Measurements from ENCODE around the gene ABI3BP. TPM values are rescaled to one million over a fixed set of nuclear protein-coding genes. Genes with fewer than 3 reads are reported as not detected.

Gene ABI3BP
- total and polyA plus RNA-seq, 4 donors: 21.9 to 87.5 (median 59.9) TPM

DNA sequence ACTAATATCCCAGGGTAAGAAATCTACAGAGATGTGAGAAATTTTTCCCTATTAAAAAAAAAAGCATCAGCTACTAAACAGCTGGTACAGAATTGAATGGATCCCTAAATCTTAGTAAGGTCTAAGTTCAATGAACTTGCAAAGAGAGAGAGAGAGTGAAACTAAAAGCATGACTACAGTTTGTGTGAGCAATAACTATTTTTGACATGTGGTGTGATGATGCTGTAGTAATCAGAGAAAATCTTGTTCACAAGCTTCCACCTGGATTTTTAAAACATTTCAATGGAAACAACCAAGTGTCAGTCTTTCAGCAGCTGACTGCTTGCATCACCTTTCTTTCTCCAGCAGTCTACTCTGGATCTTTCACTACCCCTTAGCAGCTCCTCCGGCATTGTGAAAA is 45.2 kb upstream of the ABI3BP start:
- Histone ChIP-seq H3K4me1 (ENCODE audit: control insufficient read depth in 5 of 5, insufficient read depth in 5 of 5, low read length in 5 of 5) (peaks cover 0 to 5% (median 0%) of the 10 kb centered on the region in 5 donors), H3K4me3 (no peak overlapping the region), H3K36me3 (ENCODE audit: control insufficient read depth in 4 of 4, insufficient read depth in 4 of 4, low read length in 4 of 4) (no peaks in the 10 kb centered on the region), H3K27ac (ENCODE audit: low read depth in 1 of 2, low read length in 1 of 2) (no peak overlapping the region), H3K9me3 (ENCODE audit: control insufficient read depth in 4 of 4, insufficient read depth in 3 of 4, low read length in 3 of 4) (no peaks in the 10 kb centered on the region), H3K27me3 (ENCODE audit: control insufficient read depth in 3 of 3, insufficient read depth in 3 of 3, low read length in 2 of 3) (no peaks in the 10 kb centered on the region), H3K9ac (ENCODE audit: insufficient read depth in 1 of 2, low read length in 2 of 2) (no peak overlapping the region)
- TF ChIP-seq, protein P1, sequence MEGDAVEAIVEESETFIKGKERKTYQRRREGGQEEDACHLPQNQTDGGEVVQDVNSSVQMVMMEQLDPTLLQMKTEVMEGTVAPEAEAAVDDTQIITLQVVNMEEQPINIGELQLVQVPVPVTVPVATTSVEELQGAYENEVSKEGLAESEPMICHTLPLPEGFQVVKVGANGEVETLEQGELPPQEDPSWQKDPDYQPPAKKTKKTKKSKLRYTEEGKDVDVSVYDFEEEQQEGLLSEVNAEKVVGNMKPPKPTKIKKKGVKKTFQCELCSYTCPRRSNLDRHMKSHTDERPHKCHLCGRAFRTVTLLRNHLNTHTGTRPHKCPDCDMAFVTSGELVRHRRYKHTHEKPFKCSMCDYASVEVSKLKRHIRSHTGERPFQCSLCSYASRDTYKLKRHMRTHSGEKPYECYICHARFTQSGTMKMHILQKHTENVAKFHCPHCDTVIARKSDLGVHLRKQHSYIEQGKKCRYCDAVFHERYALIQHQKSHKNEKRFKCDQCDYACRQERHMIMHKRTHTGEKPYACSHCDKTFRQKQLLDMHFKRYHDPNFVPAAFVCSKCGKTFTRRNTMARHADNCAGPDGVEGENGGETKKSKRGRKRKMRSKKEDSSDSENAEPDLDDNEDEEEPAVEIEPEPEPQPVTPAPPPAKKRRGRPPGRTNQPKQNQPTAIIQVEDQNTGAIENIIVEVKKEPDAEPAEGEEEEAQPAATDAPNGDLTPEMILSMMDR (IDR thresholded peaks at IDR 0.05; ENCODE audit: control extremely low read depth, extremely low read depth): no peak
- 97% methylated on average over 1 of the region's 1 CpG for WGBS, 2 donors
- no peak for DNase-seq
- ATAC-seq (ENCODE audit: insufficient read depth, low FRiP score): no peak

- H3K27ac ChIP-seq (ENCODE audit: low read depth in 1 of 2, low read length in 1 of 2): no peak overlapping the region
- no peaks in the 10 kb centered on the region for H3K27me3 ChIP-seq (ENCODE audit: control insufficient read depth in 3 of 3, insufficient read depth in 3 of 3, low read length in 2 of 3)
- no peak for ATAC-seq (ENCODE audit: insufficient read depth, low FRiP score)
- WGBS, 2 donors: 83 to 97% methylated on average over 5 of the region's 5 CpGs
- no peak overlapping the region for H3K9ac ChIP-seq (ENCODE audit: insufficient read depth in 1 of 2, low read length in 2 of 2)
- no peak overlapping the region for H3K4me3 ChIP-seq
- peaks cover 0 to 5% (median 0%) of the 10 kb centered on the region in 5 donors for H3K4me1 ChIP-seq (ENCODE audit: control insufficient read depth in 5 of 5, insufficient read depth in 5 of 5, low read length in 5 of 5)
- no peaks in the 10 kb centered on the region for H3K9me3 ChIP-seq (ENCODE audit: control insufficient read depth in 4 of 4, insufficient read depth in 3 of 4, low read length in 3 of 4)
- DNase-seq: no peak
- H3K36me3 ChIP-seq (ENCODE audit: control insufficient read depth in 4 of 4, insufficient read depth in 4 of 4, low read length in 4 of 4): no peaks in the 10 kb centered on the region
- TF ChIP-seq, protein P1 (IDR thresholded peaks at IDR 0.05; ENCODE audit: control extremely low read depth, extremely low read depth): no peak
Observed at GRCh38 chr3:101037613-101038012, 44.4 kb upstream of the ABI3BP start.

DNA sequence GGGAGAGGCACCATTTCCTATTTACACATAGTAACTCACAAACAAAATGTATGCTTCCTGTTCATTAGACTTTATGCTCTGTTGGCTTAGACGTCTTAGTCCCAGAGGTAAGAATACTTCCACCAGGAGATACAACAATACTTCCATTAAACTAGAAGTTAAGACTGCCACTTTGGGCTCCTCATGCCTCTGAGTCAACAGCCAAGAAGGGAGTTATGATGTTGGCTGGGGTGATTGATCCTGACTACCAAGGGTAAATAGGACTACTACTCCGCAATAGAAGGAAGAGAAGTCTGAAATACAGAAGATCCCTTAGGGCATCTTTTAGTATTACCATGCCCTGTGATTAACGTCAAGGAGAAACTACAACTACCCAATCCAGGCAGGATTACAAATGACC is 43.5 kb upstream of the ABI3BP start:
- WGBS, 2 donors: 81 to 92% methylated on average over 3 of the region's 3 CpGs
- H3K4me3 ChIP-seq: no peak overlapping the region
- TF ChIP-seq, protein P1 (IDR thresholded peaks at IDR 0.05; ENCODE audit: control extremely low read depth, extremely low read depth): no peak
- no peaks in the 10 kb centered on the region for H3K27me3 ChIP-seq (ENCODE audit: control insufficient read depth in 3 of 3, insufficient read depth in 3 of 3, low read length in 2 of 3)
- no peaks in the 10 kb centered on the region for H3K36me3 ChIP-seq (ENCODE audit: control insufficient read depth in 4 of 4, insufficient read depth in 4 of 4, low read length in 4 of 4)
- H3K4me1 ChIP-seq (ENCODE audit: control insufficient read depth in 5 of 5, insufficient read depth in 5 of 5, low read length in 5 of 5): peaks cover 0 to 5% (median 0%) of the 10 kb centered on the region in 5 donors
- no peak overlapping the region for H3K9ac ChIP-seq (ENCODE audit: insufficient read depth in 1 of 2, low read length in 2 of 2)
- H3K27ac ChIP-seq (ENCODE audit: low read depth in 1 of 2, low read length in 1 of 2): peak overlapping the region in 1 of 2 donors; percentile 72
- H3K9me3 ChIP-seq (ENCODE audit: control insufficient read depth in 4 of 4, insufficient read depth in 3 of 4, low read length in 3 of 4): peaks cover 0 to 2% (median 0%) of the 10 kb centered on the region in 4 donors
- DNase-seq (no peak), ATAC-seq (ENCODE audit: insufficient read depth, low FRiP score) (no peak)

GRCh38 chr3:101036213-101036618 is 43.0 kb upstream of the ABI3BP start:
- H3K9me3 ChIP-seq (ENCODE audit: control insufficient read depth in 4 of 4, insufficient read depth in 3 of 4, low read length in 3 of 4): peaks cover 0 to 2% (median 0%) of the 10 kb centered on the region in 4 donors
- H3K27ac ChIP-seq (ENCODE audit: low read depth in 1 of 2, low read length in 1 of 2): peak overlapping the region in 1 of 2 donors; percentile 72
- WGBS, 2 donors: 52 to 69% methylated on average over 1 of the region's 1 CpG
- H3K36me3 ChIP-seq (ENCODE audit: control insufficient read depth in 4 of 4, insufficient read depth in 4 of 4, low read length in 4 of 4): no peaks in the 10 kb centered on the region
- DNase-seq (peak; percentile 46 to 73 (median 47)), ATAC-seq (ENCODE audit: insufficient read depth, low FRiP score) (peak; percentile 80)
- H3K27me3 ChIP-seq (ENCODE audit: control insufficient read depth in 3 of 3, insufficient read depth in 3 of 3, low read length in 2 of 3): no peaks in the 10 kb centered on the region
- peaks cover 0 to 5% (median 0%) of the 10 kb centered on the region in 5 donors for H3K4me1 ChIP-seq (ENCODE audit: control insufficient read depth in 5 of 5, insufficient read depth in 5 of 5, low read length in 5 of 5)
- TF ChIP-seq, protein P1 (IDR thresholded peaks at IDR 0.05; ENCODE audit: control extremely low read depth, extremely low read depth): no peak
- no peak overlapping the region for H3K9ac ChIP-seq (ENCODE audit: insufficient read depth in 1 of 2, low read length in 2 of 2)
- H3K4me3 ChIP-seq: no peak overlapping the region
